Stimulated activated CD8-positive, alpha-beta memory T cell treated with anti-CD3 and anti-CD28 coated beads, Interleukin-7, amount 100 ng/mL, for 1 hour (primary cell): ENCODE data around the gene DCANP1.

Experiments used
- DNase-seq, 2 donors: peaks; one replicate each; pipeline ENCODE4 v3.0.0-alpha.2; 2020; ENCODE audit warnings: low read depth in 2 of 2

The DCANP1 gene

GRCh38 chr5:135423146-135423845, 23.9 kb downstream of the DCANP1 start:
- no peak for DNase-seq

- no peak for DNase-seq
These were observed 24.7 kb downstream of the DCANP1 start for GRCh38 chr5:135422419-135422818.

GRCh38 chr5:135417083-135417482, 30.1 kb downstream of the DCANP1 start:
- no peak for DNase-seq

GRCh38 chr5:135405082-135405481, 42.1 kb downstream of the DCANP1 start:
- no peak for DNase-seq

- DNase-seq: no peak
These were observed 45.1 kb downstream of the DCANP1 start for GRCh38 chr5:135402031-135402430.

GRCh38 chr5:135400866-135401265, 46.3 kb downstream of the DCANP1 start:
- DNase-seq: no peak

- no peak for DNase-seq
These were observed 47.2 kb downstream of the DCANP1 start for GRCh38 chr5:135399794-135400542.

- DNase-seq: peak; percentile 53 to 62
These were observed 48.0 kb downstream of the DCANP1 start, which contains the start of gene MACROH2A1 for GRCh38 chr5:135398855-135399793. TSS of gene MACROH2A1 (minus strand) at chr5:135399231. CDS start at chr5:135389093, 10,138 bp downstream.

GRCh38 chr5:135398160-135398854, 48.8 kb downstream of the DCANP1 start:
- no peak for DNase-seq

GRCh38 chr5:135397084-135397483, 50.1 kb downstream of the DCANP1 start:
- no peak for DNase-seq

- no peak for DNase-seq
These were observed 50.6 kb downstream of the DCANP1 start for GRCh38 chr5:135396459-135397055.

GRCh38 chr5:135395866-135396265, 51.3 kb downstream of the DCANP1 start:
- DNase-seq: no peak

GRCh38 chr5:135395451-135395850, 51.7 kb downstream of the DCANP1 start:
- DNase-seq: no peak
